ENCODE data around the gene FBN1. TPM values are rescaled to one million over a fixed set of nuclear protein-coding genes. Genes with fewer than 3 reads are reported as not detected.
A peak's percentile ranks its signal among the peaks of the same experiment; 100 is the strongest.

FBN1 gene
- total RNA-seq, 1 donor = 1,556 TPM

DNA sequence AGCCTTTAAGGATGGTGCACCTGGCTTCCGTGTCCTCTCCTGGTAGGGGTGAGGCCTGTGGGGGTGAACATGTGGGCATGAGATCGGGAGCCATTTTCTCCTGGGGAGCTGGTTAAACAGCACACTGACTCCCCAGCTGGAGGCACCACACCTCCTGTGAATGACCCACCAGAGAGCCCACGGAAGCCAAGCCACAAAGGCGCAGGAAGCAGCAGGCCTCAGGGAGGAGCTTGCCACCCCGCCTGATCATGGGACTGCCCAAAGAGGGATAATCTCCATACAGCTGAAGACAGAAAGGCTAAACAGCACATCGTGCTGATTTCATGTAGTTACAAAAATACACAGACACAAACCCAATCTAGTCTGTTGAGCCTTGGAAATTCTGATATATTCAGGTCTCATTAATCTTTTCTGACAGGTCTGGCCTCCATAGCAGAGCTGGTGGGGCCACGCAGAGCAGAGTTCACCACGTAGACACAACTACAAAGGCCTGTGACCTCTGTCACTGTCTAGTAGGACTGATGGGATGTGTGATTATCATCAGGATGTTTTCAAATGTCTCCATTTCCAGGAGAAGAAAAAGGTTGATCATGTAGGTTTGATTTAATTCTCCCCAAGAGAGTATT, 239.1 kb downstream of the FBN1 start:
- H3K79me2 ChIP-seq (ENCODE audit: insufficient read depth, low read length) = no peaks in the 10 kb centered on the region
- no peaks in the 10 kb centered on the region for H3K9me3 ChIP-seq (ENCODE audit: low read depth, low read length)
- no peaks in the 10 kb centered on the region for H4K20me1 ChIP-seq (ENCODE audit: insufficient read depth, low read length)
- H3K27ac ChIP-seq (ENCODE audit: low read depth, low read length) = no peak overlapping the region
- peaks cover 2% of the 10 kb centered on the region for H3K4me1 ChIP-seq (ENCODE audit: insufficient read depth, low read length)
- DNase-seq (ENCODE audit: insufficient read length, low spot score, missing footprints) = peak; percentile 57
- no peak overlapping the region for H2AFZ ChIP-seq (ENCODE audit: low read length)
- no peaks in the 10 kb centered on the region for H3K27me3 ChIP-seq (ENCODE audit: insufficient read depth, low read length)
- H3K4me3 ChIP-seq (ENCODE audit: insufficient read depth, low read length) = no peak overlapping the region
- H3K36me3 ChIP-seq (ENCODE audit: insufficient read depth, low read length) = peaks cover 43% of the 10 kb centered on the region
- H3K4me2 ChIP-seq (ENCODE audit: insufficient read depth, low read length) = no peak overlapping the region
- TF ChIP-seq, protein P1, sequence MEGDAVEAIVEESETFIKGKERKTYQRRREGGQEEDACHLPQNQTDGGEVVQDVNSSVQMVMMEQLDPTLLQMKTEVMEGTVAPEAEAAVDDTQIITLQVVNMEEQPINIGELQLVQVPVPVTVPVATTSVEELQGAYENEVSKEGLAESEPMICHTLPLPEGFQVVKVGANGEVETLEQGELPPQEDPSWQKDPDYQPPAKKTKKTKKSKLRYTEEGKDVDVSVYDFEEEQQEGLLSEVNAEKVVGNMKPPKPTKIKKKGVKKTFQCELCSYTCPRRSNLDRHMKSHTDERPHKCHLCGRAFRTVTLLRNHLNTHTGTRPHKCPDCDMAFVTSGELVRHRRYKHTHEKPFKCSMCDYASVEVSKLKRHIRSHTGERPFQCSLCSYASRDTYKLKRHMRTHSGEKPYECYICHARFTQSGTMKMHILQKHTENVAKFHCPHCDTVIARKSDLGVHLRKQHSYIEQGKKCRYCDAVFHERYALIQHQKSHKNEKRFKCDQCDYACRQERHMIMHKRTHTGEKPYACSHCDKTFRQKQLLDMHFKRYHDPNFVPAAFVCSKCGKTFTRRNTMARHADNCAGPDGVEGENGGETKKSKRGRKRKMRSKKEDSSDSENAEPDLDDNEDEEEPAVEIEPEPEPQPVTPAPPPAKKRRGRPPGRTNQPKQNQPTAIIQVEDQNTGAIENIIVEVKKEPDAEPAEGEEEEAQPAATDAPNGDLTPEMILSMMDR (IDR thresholded peaks at IDR 0.05; ENCODE audit: extremely low read depth, low read depth, low read length) = no peak

- Histone ChIP-seq H3K4me1 (ENCODE audit: insufficient read depth, low read length) (peaks cover 9% of the 10 kb centered on the region), H3K27me3 (ENCODE audit: insufficient read depth, low read length) (no peaks in the 10 kb centered on the region), H3K36me3 (ENCODE audit: insufficient read depth, low read length) (peaks cover 6% of the 10 kb centered on the region), H3K9me3 (ENCODE audit: low read depth, low read length) (no peaks in the 10 kb centered on the region), H3K79me2 (ENCODE audit: insufficient read depth, low read length) (no peaks in the 10 kb centered on the region), H3K4me3 (ENCODE audit: insufficient read depth, low read length) (no peak overlapping the region), H2AFZ (ENCODE audit: low read length) (no peak overlapping the region), H3K4me2 (ENCODE audit: insufficient read depth, low read length) (no peak overlapping the region), H3K27ac (ENCODE audit: low read depth, low read length) (no peak overlapping the region), H4K20me1 (ENCODE audit: insufficient read depth, low read length) (no peaks in the 10 kb centered on the region)
- DNase-seq (ENCODE audit: insufficient read length, low spot score, missing footprints) = no peak
- TF ChIP-seq, protein P1 (IDR thresholded peaks at IDR 0.05; ENCODE audit: extremely low read depth, low read depth, low read length) = no peak
Observed at GRCh38 chr15:48402427-48403177, 242.9 kb downstream of the FBN1 start.

DNA sequence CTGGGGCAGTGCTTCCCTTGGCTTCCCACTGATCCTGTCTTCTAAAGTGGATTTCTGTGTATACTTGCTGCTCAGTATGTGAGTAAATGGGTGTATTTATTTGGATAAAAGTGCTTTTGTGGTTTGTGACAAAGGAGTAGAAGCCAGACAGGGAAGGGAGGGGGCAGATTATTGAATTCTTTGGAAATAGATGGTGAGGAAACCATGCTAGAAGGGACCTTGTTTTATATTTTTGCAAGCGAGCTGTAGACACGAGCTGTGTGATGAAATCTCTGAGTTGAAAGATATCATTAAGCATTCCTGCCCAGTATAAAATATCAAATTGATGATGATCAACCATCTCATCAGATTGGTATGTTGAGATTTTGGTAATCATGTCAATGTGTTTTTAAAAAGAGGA, 245.4 kb downstream of the FBN1 start:
- Histone ChIP-seq H3K9me3 (ENCODE audit: low read depth, low read length) (no peaks in the 10 kb centered on the region), H3K4me2 (ENCODE audit: insufficient read depth, low read length) (no peak overlapping the region), H3K27me3 (ENCODE audit: insufficient read depth, low read length) (no peaks in the 10 kb centered on the region), H3K4me1 (ENCODE audit: insufficient read depth, low read length) (peaks cover 22% of the 10 kb centered on the region), H3K4me3 (ENCODE audit: insufficient read depth, low read length) (no peak overlapping the region), H2AFZ (ENCODE audit: low read length) (no peak overlapping the region), H3K79me2 (ENCODE audit: insufficient read depth, low read length) (no peaks in the 10 kb centered on the region), H3K27ac (ENCODE audit: low read depth, low read length) (peak overlapping the region; percentile 4), H4K20me1 (ENCODE audit: insufficient read depth, low read length) (no peaks in the 10 kb centered on the region), H3K36me3 (ENCODE audit: insufficient read depth, low read length) (no peaks in the 10 kb centered on the region)
- DNase-seq (ENCODE audit: insufficient read length, low spot score, missing footprints) = peak; percentile 57
- TF ChIP-seq, protein P1 (IDR thresholded peaks at IDR 0.05; ENCODE audit: extremely low read depth, low read depth, low read length) = no peak

GRCh38 chr15:48397841-48398240, 247.7 kb downstream of the FBN1 start:
- Histone ChIP-seq H2AFZ (ENCODE audit: low read length) (no peak overlapping the region), H3K36me3 (ENCODE audit: insufficient read depth, low read length) (no peaks in the 10 kb centered on the region), H3K9me3 (ENCODE audit: low read depth, low read length) (no peaks in the 10 kb centered on the region), H4K20me1 (ENCODE audit: insufficient read depth, low read length) (no peaks in the 10 kb centered on the region), H3K4me3 (ENCODE audit: insufficient read depth, low read length) (no peak overlapping the region), H3K27me3 (ENCODE audit: insufficient read depth, low read length) (no peaks in the 10 kb centered on the region), H3K4me2 (ENCODE audit: insufficient read depth, low read length) (no peak overlapping the region), H3K79me2 (ENCODE audit: insufficient read depth, low read length) (no peaks in the 10 kb centered on the region), H3K27ac (ENCODE audit: low read depth, low read length) (no peak overlapping the region), H3K4me1 (ENCODE audit: insufficient read depth, low read length) (peaks cover 37% of the 10 kb centered on the region)
- TF ChIP-seq, protein P1 (IDR thresholded peaks at IDR 0.05; ENCODE audit: extremely low read depth, low read depth, low read length) = no peak
- DNase-seq (ENCODE audit: insufficient read length, low spot score, missing footprints) = no peak
